ENCODE results near the gene LHFPL6.

- TF ChIP-seq RFX5 (IDR thresholded peaks at IDR 0.05; ENCODE audit: low read depth, low read length) (no peak), CTCF (IDR thresholded peaks at IDR 0.05 in 2 of 3, conservative IDR thresholded peaks at IDR 0.05 in 1 of 3; ENCODE audit: control insufficient read depth in 2 of 3, extremely low read depth in 1 of 3, insufficient read depth in 1 of 3, low read depth in 3 of 3, low read length in 3 of 3) (no peak), SREBF1 (IDR thresholded peaks at IDR 0.05; ENCODE audit: low read length) (no peak), EP300 (IDR thresholded peaks at IDR 0.05; ENCODE audit: borderline replicate concordance in 1 of 2, control insufficient read depth in 1 of 2, low read depth in 2 of 2, low read length in 2 of 2) (no peak), MYC (IDR thresholded peaks at IDR 0.05; ENCODE audit: insufficient read depth, insufficient read length, insufficient replicate concordance, low read length, severe bottlenecking) (no peak), POLR2A (IDR thresholded peaks at IDR 0.05; ENCODE audit: low read depth, low read length) (no peak), ASH2L (IDR thresholded peaks at IDR 0.05; ENCODE audit: borderline replicate concordance, low read depth) (no peak), EZH2 (IDR thresholded peaks at IDR 0.05; ENCODE audit: borderline replicate concordance, control insufficient read depth, low read depth, low read length) (no peak), TAF1 (IDR thresholded peaks at IDR 0.05; ENCODE audit: borderline replicate concordance, low read depth, low read length) (no peak), FOXK2 (IDR thresholded peaks at IDR 0.05) (no peak)
Measured at GRCh38 chr13:39603424-39603947, 493 bp upstream of the LHFPL6 start.
